Measurements from ENCODE around the gene RARS1.
A peak's percentile ranks its signal among the peaks of the same experiment; 100 is the strongest.

RARS1 gene

GRCh38 chr5:168486136-168486879 lies at the start of gene RARS1:
Gene RARS1, plus strand, starts transcription at chr5:168486471. Its CDS starts 28 bp downstream, at chr5:168486499.
- DNase-seq (ENCODE audit: low read depth in 3 of 3) = peak; percentile 85 to 88 (median 86)

DNA sequence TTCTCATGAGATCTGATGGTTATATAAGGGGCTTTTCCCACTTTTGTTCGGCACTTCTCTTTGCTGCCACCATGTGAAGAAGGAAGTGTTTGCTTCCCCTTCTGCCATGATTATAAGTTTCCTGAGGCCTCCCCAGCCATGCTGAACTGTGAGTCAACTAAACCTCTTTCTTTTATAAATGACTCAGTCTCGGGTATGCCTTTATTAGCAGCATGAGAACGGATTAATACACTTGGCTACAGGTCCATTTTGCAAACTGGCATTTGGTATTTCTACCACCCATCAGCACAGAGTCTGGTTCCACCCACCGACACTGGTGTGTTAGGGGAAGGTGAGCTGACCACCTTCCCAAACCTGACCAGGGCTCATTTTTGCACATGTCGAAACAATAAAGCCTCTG lies 47.9 kb upstream of the RARS1 start:
- DNase-seq (ENCODE audit: low read depth in 3 of 3) = no peak

GRCh38 chr5:168443533-168443932 lies 42.7 kb upstream of the RARS1 start:
- DNase-seq (ENCODE audit: low read depth in 3 of 3) = no peak

- no peak for DNase-seq (ENCODE audit: low read depth in 3 of 3)
Observed at GRCh38 chr5:168443950-168444700, 42.1 kb upstream of the RARS1 start.

- no peak for DNase-seq (ENCODE audit: low read depth in 3 of 3)
Observed at GRCh38 chr5:168446983-168447619, 39.2 kb upstream of the RARS1 start.

GRCh38 chr5:168447808-168448207 lies 38.5 kb upstream of the RARS1 start:
- no peak for DNase-seq (ENCODE audit: low read depth in 3 of 3)

- no peak for DNase-seq (ENCODE audit: low read depth in 3 of 3)
Observed at GRCh38 chr5:168449166-168449565, 37.1 kb upstream of the RARS1 start.

GRCh38 chr5:168451565-168451964 lies 34.7 kb upstream of the RARS1 start:
- no peak for DNase-seq (ENCODE audit: low read depth in 3 of 3)

DNA sequence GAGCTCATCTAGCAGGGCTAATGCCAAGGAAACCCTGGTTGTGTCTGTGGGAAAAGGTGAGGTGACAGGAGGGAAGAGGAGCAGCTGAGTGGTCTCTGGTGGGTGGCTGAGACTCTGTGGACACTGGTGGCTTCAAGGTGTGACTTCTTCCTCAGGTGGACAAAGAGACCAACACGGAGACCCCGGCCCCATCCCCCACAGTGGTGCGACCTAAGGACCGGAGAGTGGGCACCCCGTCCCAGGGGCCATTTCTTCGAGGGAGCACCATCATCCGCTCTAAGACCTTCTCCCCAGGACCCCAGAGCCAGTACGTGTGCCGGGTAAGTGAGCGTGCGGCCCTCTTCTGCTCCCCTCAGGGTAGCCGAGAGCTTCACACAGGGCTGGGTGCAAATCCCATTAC lies 31.1 kb upstream of the RARS1 start:
- no peak for DNase-seq (ENCODE audit: low read depth in 3 of 3)

- no peak for DNase-seq (ENCODE audit: low read depth in 3 of 3)
Observed at GRCh38 chr5:168457542-168457941, 28.7 kb upstream of the RARS1 start.

- DNase-seq (ENCODE audit: low read depth in 3 of 3) = no peak
Observed at GRCh38 chr5:168460606-168461005, 25.7 kb upstream of the RARS1 start.

GRCh38 chr5:168463081-168463480 lies 23.2 kb upstream of the RARS1 start:
- no peak for DNase-seq (ENCODE audit: low read depth in 3 of 3)

DNA sequence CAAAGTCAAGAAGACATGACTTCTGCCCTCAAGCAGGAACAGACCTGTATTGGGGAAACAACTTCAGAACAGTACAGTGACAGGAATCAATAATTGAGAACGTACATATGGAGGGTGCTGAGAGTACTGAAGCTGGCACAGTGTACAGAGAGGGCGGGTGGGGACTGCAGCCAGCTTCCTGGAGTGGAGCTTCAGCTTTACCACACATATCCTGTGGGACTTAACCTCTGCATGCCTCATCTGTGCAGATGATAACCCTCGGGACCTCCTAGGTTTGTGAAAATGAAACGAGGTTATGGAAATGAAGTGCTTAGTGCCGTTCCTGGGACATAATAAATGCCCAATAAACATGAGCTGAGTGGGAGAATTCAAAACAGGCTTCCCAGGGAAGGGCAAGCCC lies 22.1 kb upstream of the RARS1 start:
- DNase-seq (ENCODE audit: low read depth in 3 of 3) = no peak

GRCh38 chr5:168464641-168465040 lies 21.6 kb upstream of the RARS1 start:
- no peak for DNase-seq (ENCODE audit: low read depth in 3 of 3)

GRCh38 chr5:168467755-168468330 lies 18.4 kb upstream of the RARS1 start:
- DNase-seq (ENCODE audit: low read depth in 3 of 3) = no peak

DNA sequence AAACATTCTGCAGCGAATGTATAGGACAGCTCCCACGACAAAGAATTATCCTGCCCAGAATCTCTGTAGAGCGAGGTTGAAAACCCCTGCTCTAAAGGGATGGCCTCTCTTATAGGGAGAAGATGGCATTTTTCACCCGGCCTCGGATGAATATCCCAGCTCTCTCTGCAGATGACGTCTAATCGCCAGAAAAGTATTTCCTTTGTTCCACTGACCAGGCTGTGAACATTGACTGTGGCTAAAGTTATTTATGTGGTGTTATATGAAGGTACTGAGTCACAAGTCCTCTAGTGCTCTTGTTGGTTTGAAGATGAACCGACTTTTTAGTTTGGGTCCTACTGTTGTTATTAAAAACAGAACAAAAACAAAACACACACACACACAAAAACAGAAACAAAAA lies 17.4 kb upstream of the RARS1 start:
- DNase-seq (ENCODE audit: low read depth in 3 of 3) = no peak

DNA sequence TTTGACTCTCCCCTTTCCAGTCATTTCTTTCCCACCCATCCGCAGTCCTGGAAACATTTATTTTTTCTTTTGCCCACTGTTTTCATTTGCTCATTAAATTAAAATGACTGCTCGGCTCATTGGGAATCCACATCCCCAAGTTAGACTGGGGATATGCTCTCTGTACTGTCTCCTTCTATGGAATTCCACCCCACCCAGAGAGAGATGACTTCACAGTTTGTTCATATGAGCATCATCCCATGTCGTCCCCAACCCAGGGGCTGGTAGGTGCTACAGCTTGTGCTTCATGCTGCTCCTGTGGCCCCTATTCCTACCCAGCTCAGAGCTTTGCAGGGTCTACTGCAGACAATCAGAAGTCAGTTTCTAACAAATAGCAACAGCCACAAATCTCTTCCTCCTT lies 16.5 kb upstream of the RARS1 start:
- no peak for DNase-seq (ENCODE audit: low read depth in 3 of 3)

- no peak for DNase-seq (ENCODE audit: low read depth in 3 of 3)
Observed at GRCh38 chr5:168471785-168472184, 14.5 kb upstream of the RARS1 start.

- DNase-seq (ENCODE audit: low read depth in 3 of 3) = no peak
Observed at GRCh38 chr5:168472329-168472728, 13.9 kb upstream of the RARS1 start.

DNA sequence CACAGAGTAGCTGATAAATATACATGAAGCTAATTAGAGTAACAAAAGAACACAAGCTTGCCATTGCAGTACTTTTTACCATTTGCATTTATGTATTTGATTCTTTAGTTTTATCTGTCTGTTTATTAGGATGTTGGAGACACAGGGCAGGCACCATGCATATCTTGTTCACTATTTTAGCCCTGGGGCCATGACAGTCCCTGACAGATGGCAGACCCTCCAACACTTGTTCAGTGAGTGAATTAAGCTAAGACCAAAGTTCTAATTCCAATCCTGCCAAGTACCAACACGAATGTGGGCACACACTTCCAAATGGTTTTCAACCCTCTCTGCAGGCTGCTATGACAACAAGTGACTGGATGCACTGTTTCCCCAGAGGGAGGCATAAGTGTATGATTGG lies 12.0 kb upstream of the RARS1 start:
- DNase-seq (ENCODE audit: low read depth in 3 of 3) = no peak

- no peak for DNase-seq (ENCODE audit: low read depth in 3 of 3)
Observed at GRCh38 chr5:168477060-168477459, 9.2 kb upstream of the RARS1 start.

DNA sequence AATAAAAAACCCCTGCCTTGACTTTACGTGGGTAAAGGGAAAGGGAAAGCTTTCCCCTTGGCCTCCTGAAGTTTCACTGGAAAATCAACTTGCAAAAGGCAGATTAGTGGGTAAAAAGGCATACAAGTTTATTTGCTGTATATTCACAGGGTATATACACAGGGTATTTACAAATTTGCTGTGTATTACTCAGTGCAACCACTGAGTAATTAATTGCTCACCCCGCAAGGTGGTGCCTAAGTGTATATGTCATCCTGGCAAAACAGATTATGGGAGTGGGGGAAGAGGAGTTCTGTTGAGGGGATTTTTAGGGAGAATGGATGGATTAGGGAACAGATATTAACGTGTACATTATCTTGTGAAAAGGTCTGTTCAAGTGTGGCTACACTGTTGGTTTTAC lies 7.1 kb upstream of the RARS1 start:
- no peak for DNase-seq (ENCODE audit: low read depth in 3 of 3)

- DNase-seq (ENCODE audit: low read depth in 3 of 3) = no peak
Observed at GRCh38 chr5:168480601-168481000, 5.7 kb upstream of the RARS1 start.
